Type B pancreatic cell (in vitro differentiated cells): ENCODE measurements around the gene ACOT13. TPM values are rescaled to one million over a fixed set of nuclear protein-coding genes. Genes with fewer than 3 reads are reported as not detected.

Source experiments
- DNase-seq: peaks from one replicate; pipeline ENCODE4 v3.0.0; 2021; ENCODE audit warnings: mixed read lengths; ENCODE audit not compliant: unreplicated experiment; ENCODE audit errors: extremely low spot score
- H3K27ac Mint-ChIP-seq: 2 replicates; pipeline ENCODE4 v1.8.0; 2021; ENCODE audit warnings: mild to moderate bottlenecking, mixed read lengths
- H3K27me3 Mint-ChIP-seq: 2 replicates; pipeline ENCODE4 v1.8.0; 2021; ENCODE audit warnings: mixed read lengths
- H3K36me3 Mint-ChIP-seq: 2 replicates; pipeline ENCODE4 v1.8.0; 2021; ENCODE audit warnings: mixed read lengths
- H3K4me1 Mint-ChIP-seq: one replicate; pipeline ENCODE4 v1.8.0; 2021; ENCODE audit warnings: mixed read lengths; ENCODE audit not compliant: unreplicated experiment
- H3K4me3 Mint-ChIP-seq: 2 replicates; pipeline ENCODE4 v1.8.0; 2021; ENCODE audit warnings: mild to moderate bottlenecking, mixed read lengths
- H3K9me3 Mint-ChIP-seq: 2 replicates; pipeline ENCODE4 v1.8.0; 2021; ENCODE audit warnings: mixed read lengths
- CTCF ChIP-seq: fragments of 200-600 bp; sonication (generic); conservative IDR thresholded peaks from 2 replicates; pipeline ENCODE4 v1.5.0; 2021; ENCODE audit warnings: antibody characterized with exemption, mild to moderate bottlenecking
- total RNA-seq: library from RNA; stranded (reverse); gene quantifications from 2 replicates; pipeline ENCODE4 v1.2.1, GENCODE V29; 2021; ENCODE audit warnings: low replicate concordance

The ACOT13 gene
- total RNA-seq, 1 donor from 2014 or later, result 24.7 TPM

DNA sequence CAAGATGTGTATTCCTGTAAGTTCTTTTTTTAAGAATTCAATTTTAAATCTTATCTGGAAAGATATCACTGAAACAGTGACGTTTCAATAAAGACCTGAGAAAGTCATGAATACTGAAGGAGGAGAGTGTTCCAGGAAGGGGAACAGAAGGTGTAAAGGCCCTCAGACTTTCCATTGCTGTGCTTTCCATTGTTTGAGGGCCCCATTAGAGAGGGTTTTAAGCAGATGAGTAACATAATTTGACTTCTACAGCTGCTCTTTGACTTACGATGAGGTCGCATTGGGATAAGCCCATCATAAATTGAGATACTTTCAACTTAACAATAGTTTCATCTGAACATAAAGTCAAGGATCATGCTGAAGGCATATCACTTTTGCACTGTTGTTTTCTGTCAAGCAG lies 24.7 kb downstream of the ACOT13 start:
- H3K4me1 Mint-ChIP-seq, result peaks cover 4% of the 10 kb centered on the region
- H3K27ac Mint-ChIP-seq, result no peak overlapping the region
- no peak for TF ChIP-seq CTCF
- no peaks in the 10 kb centered on the region for H3K9me3 Mint-ChIP-seq
- no peak for DNase-seq
- H3K27me3 Mint-ChIP-seq, result no peaks in the 10 kb centered on the region
- peaks cover 6% of the 10 kb centered on the region for H3K36me3 Mint-ChIP-seq
- no peak overlapping the region for H3K4me3 Mint-ChIP-seq

DNA sequence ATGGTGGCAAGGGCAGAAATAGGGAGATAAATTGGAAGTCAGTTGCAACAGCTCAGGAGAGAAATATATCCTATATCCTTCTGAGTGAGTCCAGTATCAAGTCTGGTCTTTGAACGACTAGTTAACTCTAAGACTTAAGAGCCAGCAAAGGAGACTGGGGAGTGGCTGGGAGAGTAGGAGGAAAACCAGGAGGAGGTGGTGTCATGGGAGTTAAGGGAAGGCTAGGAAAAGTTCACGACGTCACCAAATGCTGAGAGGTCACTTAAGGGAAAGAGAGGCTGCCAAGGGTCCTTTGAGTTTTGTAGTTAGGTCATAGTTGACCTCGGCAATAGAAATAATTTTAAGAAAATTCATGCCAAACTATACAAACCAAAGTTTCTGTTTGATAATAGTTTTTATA lies 25.1 kb downstream of the ACOT13 start:
- Mint-ChIP-seq H3K36me3 (peaks cover 6% of the 10 kb centered on the region), H3K27ac (no peak overlapping the region), H3K9me3 (no peaks in the 10 kb centered on the region), H3K4me3 (no peak overlapping the region), H3K4me1 (peaks cover 4% of the 10 kb centered on the region), H3K27me3 (no peaks in the 10 kb centered on the region)
- DNase-seq, result no peak
- TF ChIP-seq CTCF, result no peak

DNA sequence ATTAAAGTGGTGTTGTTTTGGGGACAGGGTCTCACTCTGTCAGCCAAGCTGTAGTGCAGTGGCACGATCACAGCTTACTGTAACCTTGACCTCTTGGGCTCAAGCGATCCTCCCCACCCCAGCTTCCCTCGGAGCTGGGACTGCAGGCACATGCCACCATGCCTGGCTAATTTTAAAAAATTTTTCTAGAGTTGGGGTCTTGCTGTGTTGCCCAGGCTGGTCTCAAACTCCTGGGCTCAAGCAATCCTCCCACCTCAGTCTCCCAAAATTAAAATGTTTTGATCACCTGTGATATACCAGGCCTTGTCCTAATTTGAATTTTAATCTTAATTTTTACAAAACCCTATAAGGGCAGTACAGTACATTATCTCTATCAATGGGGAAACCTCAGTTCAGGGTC lies 25.5 kb downstream of the ACOT13 start:
- no peak for TF ChIP-seq CTCF
- Mint-ChIP-seq H3K27me3 (no peaks in the 10 kb centered on the region), H3K4me1 (peaks cover 4% of the 10 kb centered on the region), H3K9me3 (no peaks in the 10 kb centered on the region), H3K36me3 (peaks cover 2% of the 10 kb centered on the region), H3K27ac (no peak overlapping the region), H3K4me3 (no peak overlapping the region)
- no peak for DNase-seq

DNA sequence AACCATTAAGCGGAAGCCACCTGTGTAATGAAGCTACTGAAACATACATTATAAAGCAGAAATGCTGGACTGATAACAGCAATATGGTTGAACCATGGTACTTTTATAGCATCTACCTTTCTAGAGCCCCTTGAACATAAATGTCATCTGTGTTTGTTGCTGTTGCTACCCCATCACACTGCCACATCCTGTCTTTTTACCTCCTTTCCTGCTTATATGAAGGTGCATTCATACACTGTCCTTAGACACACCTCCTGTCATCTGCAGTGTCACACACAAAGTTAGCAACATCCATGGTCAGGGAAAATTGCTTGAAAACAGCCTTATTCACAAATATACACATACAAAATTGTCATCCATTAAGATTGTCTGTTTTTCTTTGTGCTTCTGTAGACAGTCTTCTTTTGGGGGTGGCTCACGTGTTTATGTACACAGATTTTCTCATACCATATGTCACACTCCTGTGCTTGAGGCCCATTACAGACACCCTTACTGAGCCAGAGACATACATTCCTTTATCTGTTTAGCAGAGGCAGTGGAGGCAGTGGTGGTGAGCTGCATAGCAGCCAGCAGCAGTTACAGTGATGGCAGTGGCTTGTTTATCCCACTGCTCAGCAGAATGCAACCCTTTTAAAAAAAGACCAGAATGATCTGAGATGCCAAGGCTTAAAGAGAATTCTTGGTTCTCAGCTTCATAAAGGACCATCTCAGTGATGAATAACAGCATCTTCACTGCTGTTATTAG lies 26.1 kb downstream of the ACOT13 start:
- H3K27me3 Mint-ChIP-seq, result no peaks in the 10 kb centered on the region
- H3K4me3 Mint-ChIP-seq, result no peak overlapping the region
- no peak for TF ChIP-seq CTCF
- no peaks in the 10 kb centered on the region for H3K36me3 Mint-ChIP-seq
- H3K27ac Mint-ChIP-seq, result no peak overlapping the region
- H3K4me1 Mint-ChIP-seq, result peaks cover 4% of the 10 kb centered on the region
- DNase-seq, result no peak
- H3K9me3 Mint-ChIP-seq, result no peaks in the 10 kb centered on the region

GRCh38 chr6:24694198-24694597 lies 27.3 kb downstream of the ACOT13 start:
- Mint-ChIP-seq H3K4me1 (peaks cover 4% of the 10 kb centered on the region), H3K27ac (no peak overlapping the region), H3K36me3 (peaks cover 3% of the 10 kb centered on the region), H3K9me3 (no peaks in the 10 kb centered on the region), H3K4me3 (no peak overlapping the region), H3K27me3 (no peaks in the 10 kb centered on the region)
- no peak for DNase-seq
- TF ChIP-seq CTCF, result no peak
